GM12878 (cell line): ENCODE results near the gene HYCC2. TPM values are rescaled to one million over a fixed set of nuclear protein-coding genes. Genes with fewer than 3 reads are reported as not detected.
A peak's percentile ranks its signal among the peaks of the same experiment; 100 is the strongest.

Source experiments
- ASH2L ChIP-seq: fragments of 300-600, 200-600 bp; sonication (generic); IDR thresholded peaks from 2 replicates; pipeline ENCODE4 v1.6.1; 2017; ENCODE audit warnings: low read depth, mild to moderate bottlenecking, borderline replicate concordance
- BCL11A ChIP-seq: IDR thresholded peaks from 2 replicates; pipeline ENCODE4 v1.6.1; 2011; ENCODE audit warnings: low read depth, low read length
- CEBPB ChIP-seq, 2 experiments: fragments of 150-350 bp in 1 of 2; IDR thresholded peaks; 2 replicates each; pipeline ENCODE4 v1.6.1; 2012 to 2014; ENCODE audit warnings: low read depth in 2 of 2, low read length in 2 of 2, borderline replicate concordance in 1 of 2, inconsistent platforms in 1 of 2
- CREM ChIP-seq: IDR thresholded peaks from 2 replicates; pipeline ENCODE4 v1.6.1; 2014; ENCODE audit warnings: antibody characterized with exemption, low read depth
- DPF2 ChIP-seq: fragments of 450-650 bp; IDR thresholded peaks from 2 replicates; pipeline ENCODE4 v1.6.1; 2017; ENCODE audit warnings: mild to moderate bottlenecking
- EZH2 ChIP-seq: IDR thresholded peaks from 2 replicates; pipeline ENCODE4 v1.6.1; 2012; ENCODE audit warnings: low read depth, mild to moderate bottlenecking, control low read depth, inconsistent platforms, low read length, borderline replicate concordance; ENCODE audit not compliant: control insufficient read depth
- FOS ChIP-seq: IDR thresholded peaks from 3 replicates; pipeline ENCODE4 v1.6.1; 2011; ENCODE audit warnings: borderline replicate concordance; ENCODE audit not compliant: insufficient read length; ENCODE audit errors: extremely low read depth
- HSF1 ChIP-seq: fragments of 150-350 bp; IDR thresholded peaks from 2 replicates; pipeline ENCODE4 v1.6.1; 2014; ENCODE audit warnings: mild to moderate bottlenecking, low read depth, low read length
- MYC ChIP-seq: IDR thresholded peaks from 2 replicates; pipeline ENCODE4 v1.6.1; 2011; ENCODE audit warnings: mild to moderate bottlenecking, low read length, moderate library complexity, inconsistent platforms; ENCODE audit not compliant: insufficient read depth, insufficient replicate concordance, insufficient read length, severe bottlenecking
- NFXL1 ChIP-seq: fragments of 450-650 bp; IDR thresholded peaks from 2 replicates; pipeline ENCODE4 v1.6.1; 2017; ENCODE audit warnings: antibody characterized with exemption, mild to moderate bottlenecking, borderline replicate concordance
- NFYB ChIP-seq: IDR thresholded peaks from 2 replicates; pipeline ENCODE4 v1.6.1; 2011; ENCODE audit warnings: low read depth, mild to moderate bottlenecking, low read length, improper control_type of control experiment, moderate library complexity; ENCODE audit not compliant: insufficient read depth
- NR2F1 ChIP-seq: fragments of 450-650 bp; conservative IDR thresholded peaks from 2 replicates; pipeline ENCODE4 v1.6.1; 2017; ENCODE audit warnings: mild to moderate bottlenecking
- PAX5 ChIP-seq: IDR thresholded peaks from 2 replicates; pipeline ENCODE4 v1.6.1; 2011; ENCODE audit warnings: low read depth, low read length, borderline replicate concordance
- RFX5 ChIP-seq: IDR thresholded peaks from 2 replicates; pipeline ENCODE4 v1.6.1; 2011; ENCODE audit warnings: low read depth, low read length, improper control_type of control experiment
- SMARCA5 ChIP-seq: fragments of 450-650 bp; IDR thresholded peaks from 2 replicates; pipeline ENCODE4 v1.6.1; 2017; ENCODE audit warnings: mild to moderate bottlenecking
- SMC3 ChIP-seq: IDR thresholded peaks from 2 replicates; pipeline ENCODE4 v1.6.1; 2011; ENCODE audit warnings: low read length, improper control_type of control experiment, borderline replicate concordance
- TCF7 ChIP-seq: IDR thresholded peaks from 2 replicates; pipeline ENCODE4 v1.6.1; 2014; ENCODE audit warnings: antibody characterized with exemption, borderline replicate concordance
- ZBTB11 ChIP-seq: fragments of 450-650 bp; formaldehyde crosslinking; IDR thresholded peaks from 2 replicates; pipeline ENCODE4 v1.5.0; 2022; ENCODE audit warnings: mild to moderate bottlenecking, missing genetic modification characterization
- polyA plus RNA-seq, 11 experiments: library from polyadenylated mRNA; depleted of rRNA in 4 of 11; unstranded in 6 of 11; stranded (reverse) in 5 of 11; fragments of >200 nt; fragmentation: Nextera tagmentation in 4 of 11; fragmentation: Illumina TruSeq in 1 of 11; extraction: Ambion mirVana in 4 of 11; extraction: Trizol in 1 of 11; gene quantifications; 1 replicate in 1 of 11; 2 replicates in 10 of 11; pipeline versions ENCODE4 v1.2.1 to v1.2.3, GENCODE V29; 2011 to 2016; ENCODE audit warnings: inconsistent platforms in 2 of 11, missing spikeins in 2 of 11, low read depth in 1 of 11
- total RNA-seq, 4 experiments: library from RNA; depleted of rRNA in 3 of 4; stranded (reverse); fragments of >200 nt in 3 of 4; fragmentation: Illumina TruSeq in 1 of 4; extraction: Trizol in 1 of 4; gene quantifications; 2 replicates each; pipeline versions ENCODE4 v1.2.1 to v1.2.3, GENCODE V29; 2013 to 2021
- TF ChIP-seq, protein P1 (sequence below): fragments of 450-650 bp; conservative IDR thresholded peaks from 2 replicates; pipeline ENCODE4 v1.6.1; 2017; ENCODE audit warnings: mild to moderate bottlenecking, moderate library complexity
- TF ChIP-seq, protein P2 (sequence below): IDR thresholded peaks from 2 replicates; pipeline ENCODE4 v1.6.1; 2011; ENCODE audit warnings: low read depth, low read length, improper control_type of control experiment, borderline replicate concordance

The HYCC2 gene
- total and polyA plus RNA-seq, 10 of the 15 experiments (the other 5 are each of a cell fraction or from before 2014, with no cell fraction given): 3.4 to 17.4 (median 8.0) TPM

DNA sequence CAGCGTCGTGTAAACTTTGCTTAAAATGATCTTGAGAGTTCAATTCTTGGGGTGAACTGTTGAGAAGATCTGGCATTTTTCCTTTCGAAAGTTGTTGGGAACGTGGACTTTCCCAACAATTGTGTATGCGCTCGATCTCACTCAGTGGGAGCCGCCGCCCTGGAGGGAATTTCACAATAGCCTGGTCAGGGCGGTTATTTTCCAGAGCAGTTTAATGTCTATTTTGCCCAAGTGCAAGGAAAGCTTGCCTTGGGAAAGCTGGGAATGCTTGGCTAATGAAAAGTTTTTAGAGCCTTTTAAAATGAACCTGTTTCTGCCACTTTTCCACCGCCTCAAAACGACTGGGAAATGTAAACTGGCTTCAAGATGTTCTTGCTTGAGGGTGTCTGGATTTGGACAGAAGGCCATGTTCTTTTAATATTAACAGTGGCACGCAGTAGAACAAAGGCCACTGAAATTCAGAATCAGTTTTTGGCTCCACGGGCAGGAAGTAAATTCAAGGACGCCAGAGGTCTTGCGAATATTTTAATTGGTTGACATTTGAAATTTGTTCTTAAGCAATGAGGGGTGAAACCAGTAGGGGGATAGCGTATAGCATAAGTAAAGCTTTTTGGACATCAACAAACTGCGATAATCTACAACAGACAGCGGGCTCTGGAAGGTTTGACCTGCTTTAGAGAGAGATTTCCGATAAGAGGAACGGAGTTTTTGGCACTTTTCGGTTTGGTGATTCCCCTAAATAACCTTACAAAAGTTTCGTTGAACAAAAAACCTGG, 45.7 kb upstream of the HYCC2 start (continued):
- no peak for TF ChIP-seq MYC
- no peak for TF ChIP-seq BCL11A
- no peak for TF ChIP-seq CREM
- TF ChIP-seq FOS: no peak
- TF ChIP-seq CEBPB (IDR thresholded peaks at IDR 0.05; ENCODE audit: borderline replicate concordance in 1 of 2, low read depth in 2 of 2, low read length in 2 of 2): no peak
- TF ChIP-seq, protein P1, sequence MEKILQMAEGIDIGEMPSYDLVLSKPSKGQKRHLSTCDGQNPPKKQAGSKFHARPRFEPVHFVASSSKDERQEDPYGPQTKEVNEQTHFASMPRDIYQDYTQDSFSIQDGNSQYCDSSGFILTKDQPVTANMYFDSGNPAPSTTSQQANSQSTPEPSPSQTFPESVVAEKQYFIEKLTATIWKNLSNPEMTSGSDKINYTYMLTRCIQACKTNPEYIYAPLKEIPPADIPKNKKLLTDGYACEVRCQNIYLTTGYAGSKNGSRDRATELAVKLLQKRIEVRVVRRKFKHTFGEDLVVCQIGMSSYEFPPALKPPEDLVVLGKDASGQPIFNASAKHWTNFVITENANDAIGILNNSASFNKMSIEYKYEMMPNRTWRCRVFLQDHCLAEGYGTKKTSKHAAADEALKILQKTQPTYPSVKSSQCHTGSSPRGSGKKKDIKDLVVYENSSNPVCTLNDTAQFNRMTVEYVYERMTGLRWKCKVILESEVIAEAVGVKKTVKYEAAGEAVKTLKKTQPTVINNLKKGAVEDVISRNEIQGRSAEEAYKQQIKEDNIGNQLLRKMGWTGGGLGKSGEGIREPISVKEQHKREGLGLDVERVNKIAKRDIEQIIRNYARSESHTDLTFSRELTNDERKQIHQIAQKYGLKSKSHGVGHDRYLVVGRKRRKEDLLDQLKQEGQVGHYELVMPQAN: no peak
- TF ChIP-seq TCF7: no peak
- no peak for TF ChIP-seq NFXL1
- no peak for TF ChIP-seq SMARCA5
- TF ChIP-seq ZBTB11 (CRISPR knock-in tag): no peak
- peak; percentile 7; the same call in 1 of the 2 replicates for TF ChIP-seq SMC3
- TF ChIP-seq NR2F1: no peak
- no peak for TF ChIP-seq RFX5
- peak; percentile 73; the same call in 1 of the 2 replicates for TF ChIP-seq NFYB
- no peak for TF ChIP-seq HSF1
- no peak for TF ChIP-seq PAX5
- no peak for TF ChIP-seq DPF2
- TF ChIP-seq, protein P2, sequence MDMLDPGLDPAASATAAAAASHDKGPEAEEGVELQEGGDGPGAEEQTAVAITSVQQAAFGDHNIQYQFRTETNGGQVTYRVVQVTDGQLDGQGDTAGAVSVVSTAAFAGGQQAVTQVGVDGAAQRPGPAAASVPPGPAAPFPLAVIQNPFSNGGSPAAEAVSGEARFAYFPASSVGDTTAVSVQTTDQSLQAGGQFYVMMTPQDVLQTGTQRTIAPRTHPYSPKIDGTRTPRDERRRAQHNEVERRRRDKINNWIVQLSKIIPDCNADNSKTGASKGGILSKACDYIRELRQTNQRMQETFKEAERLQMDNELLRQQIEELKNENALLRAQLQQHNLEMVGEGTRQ: no peak
- TF ChIP-seq ASH2L: no peak
- TF ChIP-seq EZH2: no peak
